Endothelial cell of hepatic sinusoid (primary cell): ENCODE results near the gene FMOD.

ENCODE experiments used
- in situ Hi-C: cut with HindIII; loops from 2 replicates; pipeline ENCODE4 v1.10.0; 2017; ENCODE audit warnings: low sequenced_read_pairs

FMOD gene

DNA sequence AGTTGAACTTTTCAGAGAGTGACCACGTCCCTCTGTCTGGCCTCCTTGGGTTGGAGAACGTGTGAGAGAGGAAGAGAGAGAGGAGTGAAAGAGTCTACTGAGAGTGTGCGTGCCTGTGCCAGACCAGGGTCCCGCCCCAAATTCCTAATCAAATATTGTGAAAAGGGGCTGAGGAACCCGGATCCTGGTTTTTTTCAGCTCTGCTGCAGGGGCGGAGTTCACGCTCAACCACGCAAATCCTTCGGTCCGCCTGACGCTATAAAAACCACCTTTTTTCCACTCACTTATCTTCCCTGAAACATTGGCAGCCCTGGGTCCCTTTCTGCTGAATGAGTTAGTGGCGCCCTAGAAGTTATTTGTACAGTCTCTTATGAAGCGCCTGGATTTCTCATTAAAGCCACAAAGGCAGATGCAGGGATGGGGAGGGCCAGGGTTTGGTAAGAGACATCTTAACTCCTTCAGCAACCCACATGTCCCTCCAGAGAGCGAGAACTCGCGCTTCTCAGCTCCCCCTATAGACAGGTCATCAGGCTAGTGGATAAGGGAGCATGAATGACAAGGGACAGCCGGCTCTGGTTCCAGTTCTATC, at the start of gene FMOD:
Gene FMOD, minus strand, starts transcription at position 86 of the 589 bp plus-strand sequence. CDS start 2,852 bp downstream, outside the sequence.
- in situ Hi-C loops, result loop anchor here (5.0 to 10.0 kb wide), 4 partner anchors 76 to 384 kb away; partner anchors contain the start of gene PRELP

DNA sequence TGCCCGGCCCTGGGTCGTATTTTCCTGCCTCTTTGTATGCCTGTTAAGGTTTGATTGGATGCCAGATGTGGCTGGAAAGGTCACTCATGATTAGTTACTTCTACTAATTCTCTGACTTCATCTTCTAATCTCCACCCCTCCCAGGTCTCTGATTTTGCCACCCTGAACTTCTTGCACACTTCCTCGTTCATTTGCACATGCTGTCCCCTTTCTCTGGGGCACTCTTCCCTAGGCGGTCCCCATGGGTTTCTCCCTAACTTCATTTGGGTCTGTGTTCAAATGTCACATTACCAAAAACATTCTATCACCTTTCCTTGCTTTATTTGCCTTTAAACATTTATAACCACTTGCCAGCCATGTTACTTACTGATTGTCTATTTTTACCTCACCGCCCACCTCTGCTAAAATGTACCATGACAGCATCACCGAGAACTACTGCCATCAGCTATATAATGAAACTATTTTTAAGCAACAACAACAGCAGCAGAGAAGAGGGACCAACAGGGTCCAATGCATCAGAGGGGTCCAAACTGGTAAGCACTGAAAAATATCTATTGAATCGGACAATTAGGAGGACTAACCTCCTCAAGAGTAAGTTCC, 45.8 kb upstream of the FMOD start:
- in situ Hi-C loops, result no loop called here

DNA sequence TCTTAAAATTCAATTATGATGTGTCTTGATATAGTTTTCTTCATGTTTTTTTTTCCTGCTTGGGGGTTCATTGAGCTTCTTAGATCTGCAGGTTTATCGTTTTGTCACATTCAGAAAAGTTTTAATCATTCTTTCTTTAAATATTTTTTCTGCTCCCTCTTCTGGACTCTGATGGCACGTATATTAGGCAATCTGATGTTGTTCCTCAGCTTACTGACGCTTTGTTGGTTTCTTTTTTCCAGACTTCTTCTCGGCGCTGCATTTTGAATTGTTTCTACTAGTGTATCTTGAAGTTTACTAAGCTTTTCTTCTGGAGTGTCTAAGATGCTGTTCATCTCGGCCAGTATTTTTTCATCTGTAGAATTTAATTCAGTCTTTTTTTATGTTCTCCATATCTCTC, 44.8 kb upstream of the FMOD start:
- in situ Hi-C loops, result no loop called here

DNA sequence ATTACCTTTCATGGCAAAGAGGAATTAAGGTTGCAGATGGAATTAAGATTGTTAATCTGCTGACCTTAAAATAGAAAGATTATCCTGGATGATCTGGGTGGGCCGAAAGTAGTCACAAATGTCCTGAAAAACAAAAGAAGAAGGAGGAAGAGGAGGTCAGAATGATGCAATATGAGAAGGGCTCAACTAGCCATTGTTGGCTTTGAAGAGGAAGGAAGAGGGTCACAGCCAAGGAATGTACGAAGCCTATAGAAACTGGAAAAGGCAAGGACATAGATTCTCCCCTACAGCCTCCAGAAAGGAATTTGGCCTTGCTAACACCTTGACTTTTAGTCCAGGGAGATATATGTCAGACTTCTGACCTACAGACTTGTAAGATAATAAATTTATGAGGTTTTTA, 39.4 kb upstream of the FMOD start:
- in situ Hi-C loops, result no loop called here

DNA sequence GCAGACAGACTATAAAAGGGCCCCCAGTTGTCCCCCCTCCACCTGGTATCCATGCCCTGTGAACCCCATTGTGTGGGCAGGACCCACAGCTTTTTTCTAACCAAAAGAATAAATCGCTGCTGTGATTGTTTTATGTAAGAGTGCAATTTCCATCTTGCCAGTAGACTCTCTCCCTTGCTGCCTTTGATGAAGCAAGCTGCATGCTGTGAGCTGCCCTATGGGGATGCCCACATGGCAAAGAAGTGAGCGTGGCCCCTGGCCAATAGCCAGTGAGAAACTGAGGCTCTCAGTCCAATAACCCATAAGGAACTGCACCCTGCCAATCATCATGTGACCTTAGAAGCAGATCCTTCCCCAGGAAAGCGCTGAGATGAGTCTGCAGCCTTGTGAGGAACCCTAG, 37.8 kb upstream of the FMOD start:
- in situ Hi-C loops, result no loop called here

DNA sequence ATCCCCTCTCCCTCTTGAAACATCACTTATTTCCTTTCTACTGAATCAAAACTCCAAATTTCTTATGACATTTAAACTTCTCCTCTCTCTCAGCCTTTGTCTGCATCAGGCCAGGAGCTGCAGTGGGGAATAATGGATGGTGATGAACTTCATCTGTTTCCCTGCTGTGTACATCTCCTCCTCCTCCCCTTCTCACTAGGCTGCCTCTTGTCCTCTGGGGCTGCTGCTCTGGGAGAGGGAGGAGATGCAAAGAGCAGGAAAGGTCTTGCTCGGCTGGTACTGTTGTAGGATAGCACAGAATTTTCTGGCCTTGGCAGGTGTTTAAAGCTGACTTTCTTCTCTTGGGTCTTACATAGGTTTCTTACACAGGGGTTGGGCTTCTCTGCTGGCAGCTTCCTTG, 31.1 kb upstream of the FMOD start:
- in situ Hi-C loops, result no loop called here

DNA sequence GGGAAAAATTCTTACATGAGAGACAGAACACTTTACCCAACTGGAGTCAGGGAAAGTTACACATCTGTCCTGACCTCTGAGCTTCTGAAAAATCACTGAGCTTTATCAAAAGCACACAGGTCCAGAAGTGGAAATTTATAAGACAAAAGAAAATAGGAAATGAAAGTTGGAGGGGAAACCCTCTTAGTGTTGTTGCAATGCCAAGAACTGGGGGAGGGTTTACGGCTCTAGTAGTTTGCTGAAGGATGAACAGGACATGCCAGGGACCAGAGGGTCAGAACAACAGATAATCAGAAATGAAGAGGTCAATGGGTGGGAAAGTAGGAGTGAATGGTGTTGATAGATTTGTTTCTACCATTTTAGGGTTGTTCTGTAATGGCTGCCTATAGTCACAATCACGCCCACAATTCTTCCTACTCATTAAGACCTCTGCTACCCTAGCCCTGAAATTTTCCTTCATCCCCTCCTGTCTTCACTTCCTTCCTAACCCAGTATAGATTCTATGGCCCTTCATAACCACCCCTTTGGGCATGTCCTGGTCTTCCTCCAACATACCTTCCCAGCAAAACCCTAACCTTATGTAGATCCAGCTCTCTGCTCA, 30.3 kb upstream of the FMOD start:
- in situ Hi-C loops, result no loop called here

DNA sequence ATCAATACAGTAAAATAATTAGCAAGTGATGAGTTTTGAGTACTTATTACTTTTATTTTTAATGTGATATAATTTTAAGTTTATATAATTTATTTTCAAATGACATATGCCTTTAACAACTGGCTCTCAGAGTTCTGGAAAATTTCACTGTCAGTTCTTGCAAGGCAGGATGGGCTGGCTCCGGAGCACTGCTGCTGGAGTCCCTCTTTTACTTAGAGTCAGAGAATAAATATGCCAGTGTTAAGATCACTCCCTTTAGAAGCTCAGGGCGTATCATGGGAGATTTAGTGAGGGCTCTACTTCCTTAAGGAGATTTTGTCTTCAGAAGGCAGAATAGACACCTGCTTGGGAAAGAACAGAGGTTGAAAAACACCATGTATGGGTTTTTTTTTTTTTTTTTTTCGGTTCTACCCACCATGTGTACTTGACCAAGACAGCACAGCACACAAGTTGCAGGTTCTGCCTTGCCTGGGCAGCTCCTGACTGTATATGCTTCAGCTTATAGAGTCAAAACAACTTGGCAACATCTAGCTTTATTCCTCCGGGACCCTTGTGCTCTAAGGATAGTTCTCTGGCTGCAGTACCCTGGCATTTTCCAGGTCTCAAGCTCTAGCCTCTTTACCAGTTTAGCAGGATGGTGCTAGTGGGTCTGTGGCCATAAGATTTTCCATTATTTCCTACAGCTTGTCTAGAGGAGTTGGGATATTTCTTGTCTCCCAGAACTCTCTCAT, 29.7 kb upstream of the FMOD start:
- in situ Hi-C loops, result no loop called here

DNA sequence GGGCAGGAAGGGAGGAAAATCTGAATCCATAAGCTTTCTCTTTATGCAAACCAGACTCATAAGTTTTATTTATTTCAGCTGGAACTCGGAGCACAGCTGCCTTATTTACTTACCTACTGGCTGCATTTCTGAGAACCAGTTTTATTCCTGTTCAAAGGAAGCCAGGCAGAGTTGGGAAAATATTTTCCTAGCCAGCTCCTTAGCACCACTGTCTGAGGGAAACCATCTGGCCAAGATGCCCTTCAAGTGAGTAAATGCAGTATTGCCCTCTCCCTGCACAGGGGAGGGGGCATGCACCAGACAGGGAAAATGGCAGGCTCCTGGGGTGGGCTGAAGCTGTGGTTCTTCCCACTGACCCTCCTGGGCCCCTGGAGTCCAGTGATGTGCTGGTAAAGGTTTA, 28.9 kb upstream of the FMOD start:
- in situ Hi-C loops, result loop anchor here (5.0 kb wide), 1 partner anchor 47 kb away; no protein-coding TSS in a partner anchor

DNA sequence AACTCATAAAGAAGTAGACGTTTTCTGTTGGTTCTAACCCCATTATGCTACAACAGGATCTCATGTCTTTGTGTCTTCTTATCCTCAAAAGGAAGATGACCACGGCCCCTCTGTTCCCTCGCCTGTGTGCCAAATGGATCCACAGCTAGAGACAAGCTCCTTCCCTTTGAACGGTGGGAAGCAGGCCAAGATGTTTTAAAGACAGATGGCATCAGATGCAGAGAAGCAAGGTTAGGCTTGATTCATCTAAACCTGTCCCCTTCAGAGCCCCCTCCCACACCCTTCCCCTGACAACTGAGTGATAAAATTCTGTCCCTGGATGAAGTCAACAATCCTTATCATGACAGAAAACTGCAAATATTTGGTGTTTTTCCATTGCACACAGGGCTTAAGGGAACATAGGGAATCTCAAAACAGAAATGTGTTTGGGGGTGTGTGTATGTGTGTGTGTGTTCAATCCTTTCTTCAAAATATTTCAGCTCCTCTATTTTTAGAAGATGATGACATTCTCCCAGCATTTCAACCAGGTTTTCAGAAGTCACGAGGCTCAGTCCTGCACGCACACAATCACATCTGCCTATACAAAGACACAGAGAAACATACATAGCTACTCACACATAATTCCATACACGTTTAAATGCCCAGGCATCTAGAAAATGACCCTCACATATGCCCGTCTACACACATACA, 27.8 kb upstream of the FMOD start:
- in situ Hi-C loops, result loop anchor here (5.0 kb wide), 1 partner anchor 49 kb away; no protein-coding TSS in a partner anchor

DNA sequence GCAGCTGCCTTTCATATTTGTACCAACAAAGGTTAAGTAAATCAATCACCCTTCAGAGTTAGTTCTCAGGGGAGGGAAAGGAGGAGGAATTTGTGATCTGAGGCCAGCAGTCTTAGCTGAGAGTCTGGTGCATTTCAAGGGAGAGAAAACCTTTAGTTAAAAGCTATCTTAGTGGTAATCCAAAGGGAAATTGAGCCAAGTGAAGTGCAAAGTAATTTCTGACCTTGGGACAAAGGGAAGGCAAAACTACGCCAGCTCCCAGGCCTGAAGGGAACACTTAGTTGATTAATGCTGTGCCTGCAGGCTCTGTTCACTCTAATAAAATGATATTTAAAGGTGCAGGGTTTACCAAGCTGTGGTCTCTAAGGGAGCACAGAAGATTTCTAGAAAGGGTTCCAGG, 23.1 kb upstream of the FMOD start:
- in situ Hi-C loops, result no loop called here

DNA sequence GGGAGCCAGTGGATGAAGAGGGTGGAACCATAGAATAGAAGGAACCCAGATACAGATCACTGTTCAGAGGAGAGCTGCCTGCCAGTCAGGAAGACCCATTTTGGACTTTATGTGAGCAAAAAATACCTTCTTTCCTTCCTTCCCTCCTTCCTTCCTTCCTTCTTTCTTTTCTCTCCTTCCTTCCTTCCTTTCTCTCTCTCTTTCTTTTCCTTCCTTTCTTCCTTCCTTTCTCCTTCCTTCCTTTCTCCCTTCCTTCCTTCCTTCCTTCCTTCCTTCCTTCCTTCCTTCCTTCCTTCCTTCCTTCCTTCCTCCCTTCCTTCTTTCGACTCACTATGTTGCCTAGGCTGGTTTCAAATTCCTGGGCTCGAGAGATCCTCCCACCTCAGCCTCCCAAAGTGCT, 22.1 kb upstream of the FMOD start:
- in situ Hi-C loops, result no loop called here

DNA sequence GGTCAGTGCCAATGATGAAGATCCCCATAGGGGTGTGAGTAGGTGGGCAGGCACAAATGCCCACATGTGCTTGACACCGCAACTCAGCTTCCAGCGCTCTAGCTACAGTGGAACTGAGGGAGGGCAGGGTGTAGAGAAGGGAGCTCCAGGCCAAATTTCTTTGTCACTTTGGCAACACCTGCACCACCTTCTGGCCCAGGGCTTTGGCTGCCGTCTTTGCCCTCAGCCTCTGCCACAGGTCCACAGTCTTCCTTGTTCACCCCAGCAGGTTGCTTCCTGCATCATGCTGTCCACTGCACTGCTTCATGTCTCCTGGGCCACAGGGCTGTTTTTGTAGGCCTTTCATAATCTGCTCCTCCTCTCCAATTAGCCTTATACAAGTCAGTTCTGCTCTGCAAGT, 20.4 kb upstream of the FMOD start:
- in situ Hi-C loops, result no loop called here

DNA sequence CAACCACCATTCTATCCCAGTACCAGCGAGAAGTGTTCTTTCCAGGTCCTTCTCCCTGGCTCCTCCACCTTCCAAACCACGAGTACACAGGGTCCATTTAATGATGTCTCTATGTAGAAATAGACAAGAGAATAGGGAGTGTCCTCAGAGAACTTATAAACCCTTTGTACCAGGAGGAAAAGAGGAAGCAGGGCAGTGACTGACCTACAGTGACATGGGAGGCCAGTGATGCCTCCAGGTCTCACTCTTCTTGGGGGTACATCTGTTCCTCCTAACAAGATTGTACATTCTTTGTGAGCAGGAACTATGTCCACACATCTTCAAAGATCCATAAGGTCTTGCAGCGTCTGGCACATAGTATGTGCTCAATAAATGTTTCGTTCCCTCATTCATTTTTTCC, 18.7 kb upstream of the FMOD start:
- in situ Hi-C loops, result no loop called here

DNA sequence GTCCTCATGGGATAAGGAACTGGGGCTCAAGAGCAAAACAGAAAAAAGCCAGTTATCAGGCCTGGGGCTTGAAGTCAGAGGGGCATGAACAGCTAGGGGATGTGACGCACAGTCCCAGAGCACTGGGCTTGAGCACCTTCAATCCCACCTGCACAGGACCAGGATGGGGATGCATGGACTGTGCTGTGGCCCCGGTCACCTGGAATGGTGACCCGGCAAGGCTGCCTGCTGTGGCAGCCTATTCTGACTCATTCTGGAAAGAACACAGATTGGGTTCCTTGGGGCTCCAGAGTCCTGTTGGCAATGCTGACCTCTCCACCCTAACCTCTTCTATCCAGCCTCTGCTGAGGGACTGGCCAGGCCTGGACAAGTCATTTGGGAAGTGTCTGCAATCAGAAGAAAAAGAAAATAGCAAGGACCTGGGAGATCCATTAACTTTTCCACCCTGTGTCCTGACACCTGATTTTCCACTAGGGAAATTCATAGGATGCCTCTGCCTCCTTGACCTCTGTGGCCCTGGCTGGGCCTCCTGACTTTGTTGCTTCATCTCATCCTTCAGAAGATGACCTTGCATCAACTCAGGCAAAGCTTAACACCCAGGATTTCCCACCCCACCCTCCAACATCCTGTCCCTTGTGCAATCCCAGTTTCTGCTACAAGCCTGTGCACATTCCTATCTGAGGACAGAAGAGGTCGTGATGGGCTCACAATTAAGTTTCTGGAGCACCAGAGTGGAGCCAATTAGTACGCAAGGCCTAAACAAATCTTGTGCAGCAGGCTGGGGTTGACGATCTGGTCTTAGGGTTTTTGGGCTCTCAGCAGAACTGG, 17.9 kb upstream of the FMOD start:
- in situ Hi-C loops, result no loop called here

DNA sequence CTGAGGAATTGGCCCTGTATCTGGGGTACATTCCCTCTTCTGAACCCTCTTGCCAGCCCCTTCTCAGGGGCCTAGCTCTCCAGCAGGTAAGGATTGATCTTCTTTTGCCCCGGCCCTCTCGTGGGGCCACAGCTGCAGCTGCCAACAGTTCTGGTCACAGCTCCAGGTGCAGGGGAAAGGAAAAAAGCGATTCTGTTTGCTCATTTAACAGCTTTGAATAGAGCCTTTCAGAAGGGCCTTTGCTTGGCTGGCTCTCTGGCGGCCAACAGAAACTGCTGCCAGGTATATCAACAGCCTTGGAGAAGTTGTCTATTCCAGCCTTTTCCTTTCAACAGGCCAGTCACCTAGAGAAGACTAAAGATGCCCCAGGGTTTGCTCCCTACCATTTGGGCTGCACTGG, 16.1 kb upstream of the FMOD start:
- in situ Hi-C loops, result no loop called here

DNA sequence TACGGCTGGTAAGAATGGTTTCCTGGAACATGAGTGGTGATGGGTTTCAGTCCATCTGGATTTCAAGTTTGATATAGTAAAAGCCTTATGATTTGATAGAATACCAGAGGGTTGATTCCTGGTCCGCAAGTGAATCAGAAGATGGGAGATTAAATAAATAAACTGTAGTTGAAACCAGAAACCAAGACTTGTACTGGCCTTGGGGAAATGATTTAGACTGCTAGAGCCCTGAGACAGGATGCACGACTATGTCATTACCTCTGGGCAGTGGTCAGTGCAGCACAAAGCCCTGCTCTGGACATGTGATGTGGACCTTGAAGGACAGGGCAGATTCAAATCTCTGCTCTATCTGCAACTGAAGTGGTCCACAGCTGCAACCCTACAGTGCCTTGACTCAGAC, 15.6 kb upstream of the FMOD start:
- in situ Hi-C loops, result no loop called here

DNA sequence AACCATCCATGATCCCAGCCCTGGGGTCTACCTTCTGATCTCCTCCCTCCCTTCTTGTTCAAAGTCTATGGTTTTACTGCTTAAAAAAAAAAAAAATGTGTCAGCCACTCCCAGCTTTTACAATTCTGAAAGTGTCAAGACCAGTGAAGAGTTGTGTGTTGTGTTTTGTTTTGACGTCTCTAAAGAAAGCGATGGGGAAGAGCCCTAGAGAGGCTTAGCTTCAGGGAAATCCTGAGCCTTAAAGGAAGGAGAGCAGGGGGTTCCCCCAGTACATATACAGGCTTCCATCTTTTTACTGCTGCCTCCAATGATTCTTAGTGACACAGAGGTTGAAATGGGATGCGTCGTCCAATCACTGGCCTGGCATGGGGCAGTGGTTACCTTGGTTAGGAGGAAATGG, 13.9 kb upstream of the FMOD start:
- in situ Hi-C loops, result no loop called here

DNA sequence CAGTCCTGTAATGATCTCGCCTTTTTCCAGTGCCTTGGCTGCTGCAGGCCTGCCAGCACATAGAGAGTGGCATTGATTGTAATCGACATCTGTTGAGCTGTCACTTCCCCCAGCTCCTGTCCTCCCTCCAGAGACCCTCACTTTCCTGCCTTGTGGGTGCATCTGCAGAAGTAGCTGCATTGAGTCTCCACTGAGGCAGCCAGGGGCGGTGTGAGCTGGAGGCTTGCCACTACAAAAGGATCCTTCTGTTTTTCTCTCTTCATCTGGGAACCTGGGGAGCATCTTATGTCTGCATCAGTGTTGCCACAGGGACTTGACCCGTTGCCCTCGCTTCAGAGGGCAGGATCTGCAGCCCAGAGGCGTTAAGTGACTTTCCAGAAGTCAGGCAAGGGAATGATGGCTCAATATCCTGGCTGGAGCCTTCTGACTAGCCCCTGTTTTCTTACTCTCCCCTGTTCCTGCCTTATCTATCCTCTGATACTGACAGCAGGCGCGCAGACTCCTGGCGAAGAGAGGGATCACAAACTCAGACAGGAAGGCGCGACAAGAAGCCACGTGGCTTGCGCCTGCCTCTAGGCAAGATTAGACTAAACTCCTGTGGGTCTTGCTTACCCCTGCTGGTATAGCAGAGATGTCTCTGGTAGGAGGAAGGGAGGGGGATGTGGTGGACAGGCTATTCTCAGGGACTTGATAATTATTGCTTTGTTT, 13.3 kb upstream of the FMOD start:
- in situ Hi-C loops, result no loop called here

DNA sequence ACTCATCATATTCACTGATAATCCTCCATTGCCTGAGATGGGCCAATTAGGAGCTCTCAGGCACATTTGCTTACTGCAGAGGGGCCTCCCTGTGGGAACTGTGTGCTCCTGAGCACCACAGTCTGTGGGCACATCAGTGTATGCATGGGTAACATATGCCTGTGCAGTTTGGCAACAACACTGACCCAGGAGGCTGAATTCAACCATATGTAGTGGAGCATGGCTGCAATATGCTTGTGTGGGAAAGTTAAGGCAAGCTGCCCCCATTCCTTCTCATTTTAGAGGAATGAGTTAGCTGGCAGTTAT, 11.8 kb upstream of the FMOD start:
- in situ Hi-C loops, result no loop called here
